Heart left ventricle (tissue), 16 donors: Measurements from ENCODE around the gene PPM1A. TPM values are rescaled to one million over a fixed set of nuclear protein-coding genes. Genes with fewer than 3 reads are reported as not detected.
A peak's percentile ranks its signal among the peaks of the same experiment; 100 is the strongest.

Source experiments
- ATAC-seq, 4 donors: fragments of 200-7000 bp; cut with Tn5 transposase; one replicate each; pipeline ENCODE4 v1.9.1; 2020 to 2022; ENCODE audit warnings: moderate library complexity in 4 of 4, mild to moderate bottlenecking in 3 of 4, moderate number of reproducible peaks in 1 of 4
- DNase-seq, 5 donors: peaks; one replicate each; pipeline ENCODE4 v3.0.0-alpha.2; 2020
- H3K27ac ChIP-seq, 12 donors: fragments of 200-600 bp; sonication (generic) in 4 of 12; one replicate each; pipeline versions ENCODE4 v1.5.0 to v1.8.0; 2016 to 2022; ENCODE audit warnings: mild to moderate bottlenecking in 2 of 12
- H3K27me3 ChIP-seq, 9 donors: fragments of 200-600 bp; sonication (generic) in 2 of 9; one replicate each; pipeline versions ENCODE4 v1.5.1 to v1.8.0; 2016 to 2022; ENCODE audit warnings: mild to moderate bottlenecking in 3 of 9
- H3K36me3 ChIP-seq, 9 donors: fragments of 200-600 bp; sonication (generic) in 2 of 9; one replicate each; pipeline versions ENCODE4 v1.5.0 to v1.8.0; 2018 to 2022; ENCODE audit warnings: mild to moderate bottlenecking in 2 of 9
- H3K4me1 ChIP-seq, 12 donors: fragments of 200-600 bp; sonication (generic) in 4 of 12; one replicate each; pipeline versions ENCODE4 v1.5.0 to v1.8.0; 2016 to 2022; ENCODE audit warnings: mild to moderate bottlenecking in 3 of 12
- H3K4me3 ChIP-seq, 12 donors: fragments of 200-600 bp; sonication (generic) in 4 of 12; one replicate each; pipeline versions ENCODE4 v1.5.0 to v1.8.0; 2017 to 2022; ENCODE audit warnings: mild to moderate bottlenecking in 9 of 12, moderate library complexity in 4 of 12
- H3K9me3 ChIP-seq, 12 donors: fragments of 200-600 bp; sonication (generic) in 4 of 12; one replicate each; pipeline versions ENCODE4 v1.5.0 to v1.8.0; 2016 to 2022; ENCODE audit warnings: mild to moderate bottlenecking in 1 of 12
- CTCF ChIP-seq, 12 donors: fragments of 200-600 bp; sonication (generic) in 4 of 12; IDR thresholded peaks; one replicate each; pipeline versions ENCODE4 v1.5.0 to v1.8.0; 2018 to 2022; ENCODE audit warnings: antibody characterized with exemption in 12 of 12, mild to moderate bottlenecking in 5 of 12
- POLR2A ChIP-seq, 2 donors: fragments of 450-650 bp; IDR thresholded peaks; one replicate each; pipeline ENCODE4 v1.6.1; 2017; ENCODE audit warnings: antibody characterized with exemption in 2 of 2, mild to moderate bottlenecking in 2 of 2, moderate library complexity in 2 of 2
- WGBS, 4 donors: extraction: QIAGEN DNeasy Blood & Tissue Kit in 2 of 4; methylation state at CpG; one replicate each; pipeline versions ENCODE4 v1.1.5 to v1.1.7; 2013 to 2018; 5-methylcytosine and 5-hydroxymethylcytosine counted together
- intact Hi-C, 10 donors: fragments of 100-400 bp; cut with DNase I; formaldehyde crosslinking; loops; one replicate each; pipeline versions ENCODE4 v1.11.1 to v1.14.2; 2022
- polyA plus RNA-seq, 2 donors: library from polyadenylated mRNA; stranded (reverse); fragments of 200-250 nt; gene quantifications; one replicate each; pipeline ENCODE4 v1.2.3, GENCODE V29; 2013
- total RNA-seq, 9 donors: library from RNA; depleted of rRNA in 2 of 9; stranded (reverse); fragments of >200 nt in 2 of 9; fragmentation: NEBNext Ultra II Directional in 3 of 9; extraction: Animal tissue kit (Norgen Biotek cat#: 25700) in 3 of 9; gene quantifications; one replicate each; pipeline versions ENCODE4 v1.1.0 to v1.2.4, GENCODE V29; 2016 to 2023
- donor health status: ischemic (EF 13 %, LVEDD 7.1; RV severe dilation, severe dysfunction).
- donor health status: healthy with polysubstance abuse.
- donor health status: DM: no; HTN: yes; CAD: no.
- donor health status: DM: no; HTN: no; CAD: no.
- donor health status: ischemic (EF 25% LVEDD 6.9; RV normal size, moderate dysfunction).
- donor health status: ischemic (EF 25% LVEDD 5.7; RV mildly dilated, moderate dysfunction).
- donor health status: healthy.
- donor health status: DM: yes; HTN: yes; CAD: no.
- donor health status: ischemic (EF 35%, LVEDD 5.7; RV mildly dilated, moderate dysfunction).
- donor health status: nonischemic (EF 11% LVEDD 7.7; RV severe dilation, severe dysfunction).
- donor health status: DM: yes; HTN: yes; CAD: no.
- donor health status: PGD.
- donor health status: ischemic (EF 29% LVEDD 5.4; RV normal size, mild dysfunction).
- donor health status: nonischemic (EF 23%, LVEDD 6.1; RV moderate dilation, normal function).

PPM1A gene
- total and polyA plus RNA-seq, 11 donors: 27.7 to 126 (median 91.6) TPM

- no peak for TF ChIP-seq CTCF (IDR thresholded peaks at IDR 0.05)
- TF ChIP-seq POLR2A (IDR thresholded peaks at IDR 0.05): no peak
- Histone ChIP-seq H3K27ac (no peak overlapping the region), H3K9me3 (no peaks in the 10 kb centered on the region), H3K36me3 (no peaks in the 10 kb centered on the region), H3K4me3 (no peak overlapping the region), H3K27me3 (no peaks in the 10 kb centered on the region), H3K4me1 (peaks cover 0 to 16% (median 0%) of the 10 kb centered on the region in 12 donors)
- 81 to 92% (median 87%) methylated on average over 1 of the region's 1 CpG for WGBS, 4 donors
- ATAC-seq: no peak
- no peak for DNase-seq
- intact Hi-C loops: no loop called here
Measured at GRCh38 chr14:60220084-60220483, 28.9 kb upstream of the PPM1A start.

- no peaks in the 10 kb centered on the region for H3K36me3 ChIP-seq
- no peak overlapping the region for H3K4me3 ChIP-seq
- WGBS, 4 donors: 79 to 91% (median 85%) methylated on average over 10 of the region's 10 CpGs
- no peaks in the 10 kb centered on the region for H3K9me3 ChIP-seq
- H3K4me1 ChIP-seq: peaks cover 0 to 11% (median 0%) of the 10 kb centered on the region in 12 donors
- no peaks in the 10 kb centered on the region for H3K27me3 ChIP-seq
- ATAC-seq: no peak
- DNase-seq: no peak
- TF ChIP-seq CTCF (IDR thresholded peaks at IDR 0.05) (no peak), POLR2A (IDR thresholded peaks at IDR 0.05) (no peak)
- no peak overlapping the region for H3K27ac ChIP-seq
- intact Hi-C loops: no loop called here
Measured at GRCh38 chr14:60220917-60221316, 28.1 kb upstream of the PPM1A start.

DNA sequence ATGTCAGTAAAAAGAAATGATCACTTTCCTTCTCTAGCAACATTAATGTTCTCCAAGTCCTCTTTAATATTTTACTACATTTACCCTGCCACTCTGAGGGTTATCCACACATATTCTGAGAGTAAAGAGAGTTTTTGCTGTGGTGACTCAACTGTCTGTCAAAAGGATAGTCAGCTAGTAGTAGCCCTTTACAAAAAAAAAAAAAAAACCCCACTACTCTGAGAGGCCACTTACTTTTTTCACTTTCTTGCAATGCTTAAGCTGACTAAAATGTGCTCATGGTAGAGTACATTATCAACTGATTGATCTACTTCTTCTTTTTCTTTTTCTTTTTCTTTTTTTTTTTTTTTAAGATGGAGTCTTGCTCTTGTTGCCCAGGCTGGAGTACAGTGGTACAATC lies 27.6 kb upstream of the PPM1A start:
- Histone ChIP-seq H3K36me3 (no peaks in the 10 kb centered on the region), H3K9me3 (no peaks in the 10 kb centered on the region), H3K4me3 (no peak overlapping the region), H3K27ac (no peak overlapping the region), H3K27me3 (no peaks in the 10 kb centered on the region), H3K4me1 (peaks cover 0 to 11% (median 0%) of the 10 kb centered on the region in 12 donors)
- no peak for ATAC-seq
- intact Hi-C loops: no loop called here
- DNase-seq: no peak
- TF ChIP-seq POLR2A (IDR thresholded peaks at IDR 0.05): no peak
- no peak for TF ChIP-seq CTCF (IDR thresholded peaks at IDR 0.05)

GRCh38 chr14:60222820-60223219 lies 26.2 kb upstream of the PPM1A start:
- 34 to 50% (median 42%) methylated on average over 4 of the region's 4 CpGs for WGBS, 4 donors
- Histone ChIP-seq H3K4me3 (no peak overlapping the region), H3K4me1 (peaks cover 0 to 11% (median 0%) of the 10 kb centered on the region in 12 donors), H3K36me3 (no peaks in the 10 kb centered on the region), H3K27me3 (no peaks in the 10 kb centered on the region), H3K9me3 (no peaks in the 10 kb centered on the region), H3K27ac (peak overlapping the region in 8 of 12 donors; percentile 6 to 55 (median 44))
- intact Hi-C loops: no loop called here
- ATAC-seq: peak; percentile 95 to 98 (median 96)
- TF ChIP-seq CTCF (IDR thresholded peaks at IDR 0.05) (no peak), POLR2A (IDR thresholded peaks at IDR 0.05) (no peak)
- peak; percentile 73 to 90 (median 79) for DNase-seq
